ENCODE data around the gene KLF3.

The KLF3 gene

DNA sequence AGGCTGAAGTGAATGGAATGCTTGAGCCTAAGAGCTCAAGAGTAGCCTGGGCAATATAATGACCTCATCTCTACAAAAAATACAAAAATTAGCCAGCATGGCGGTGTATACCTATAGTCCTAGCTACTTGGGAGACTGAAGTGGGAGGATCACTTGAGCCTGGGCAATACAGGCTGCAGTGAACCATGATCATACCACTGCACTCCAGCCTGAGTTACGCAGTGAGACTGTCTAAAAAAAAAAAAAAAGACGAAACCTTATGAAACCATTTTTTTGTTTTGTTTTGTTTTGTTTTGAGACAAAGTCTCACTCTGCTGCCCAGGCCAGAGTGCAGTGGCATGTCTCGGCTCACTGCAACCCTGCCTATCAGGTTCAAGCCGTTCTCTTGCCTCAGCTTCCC, 81.9 kb downstream of the KLF3 start:
- no peak for DNase-seq (ENCODE audit: low spot score)

DNA sequence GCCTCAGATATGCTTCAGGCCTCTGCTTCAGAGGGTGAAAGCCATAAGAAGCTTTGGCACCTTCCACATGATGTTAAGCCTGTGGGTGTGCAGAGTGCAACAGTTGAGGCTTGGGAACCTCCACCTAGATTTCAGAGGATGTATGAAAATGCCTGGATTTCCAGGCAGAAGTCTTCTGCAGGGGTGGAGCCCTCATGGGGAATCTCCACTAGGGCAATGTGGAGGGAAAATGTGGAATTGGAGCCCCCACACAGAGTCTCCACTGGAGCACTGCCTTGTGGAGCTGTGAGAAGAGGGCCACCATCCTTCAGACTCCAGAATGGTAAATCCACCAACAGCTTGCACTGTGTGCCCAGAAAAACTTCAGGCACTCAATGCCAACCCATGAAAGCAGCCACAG, 83.6 kb downstream of the KLF3 start:
- no peak for DNase-seq (ENCODE audit: low spot score)

DNA sequence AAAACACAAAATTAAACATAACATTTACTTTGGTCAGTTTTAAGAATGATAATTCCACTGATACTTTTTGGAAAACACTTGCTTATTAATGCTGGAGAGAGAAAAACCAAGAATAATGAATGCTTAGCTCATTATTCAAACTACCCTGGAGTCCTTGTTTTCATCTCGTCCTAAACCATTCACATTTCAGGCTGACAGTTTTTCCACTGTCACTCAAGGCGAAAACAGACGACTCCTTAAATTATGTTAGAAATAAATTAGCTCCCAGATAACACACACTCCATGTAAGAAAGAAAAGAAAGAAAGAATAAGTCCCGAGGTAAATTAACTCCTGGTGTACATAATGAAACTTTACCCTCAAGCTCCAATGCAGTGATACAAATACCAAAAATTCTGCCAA, 85.3 kb downstream of the KLF3 start:
- DNase-seq (ENCODE audit: low spot score) = no peak

Data from hematopoietic multipotent progenitor cell treated with erythropoietin and hydrocortisone succinate and interleukin-3 and kit ligand, for 15 days (in vitro differentiated cells).